Lower leg skin (tissue), 3 donors: ENCODE data around the gene NEB.

Experiments
- CTCF ChIP-seq, 3 donors: fragments of 450-650 bp; IDR thresholded peaks; one replicate each; pipeline ENCODE4 v1.5.1; 2016; ENCODE audit warnings: antibody characterized with exemption in 3 of 3, mild to moderate bottlenecking in 3 of 3, moderate library complexity in 2 of 3
- POLR2A ChIP-seq, 2 donors: fragments of 450-650 bp; IDR thresholded peaks; one replicate each; pipeline ENCODE4 v1.6.1; 2016 to 2017; ENCODE audit warnings: antibody characterized with exemption in 2 of 2, mild to moderate bottlenecking in 1 of 2, moderate library complexity in 1 of 2

DNA sequence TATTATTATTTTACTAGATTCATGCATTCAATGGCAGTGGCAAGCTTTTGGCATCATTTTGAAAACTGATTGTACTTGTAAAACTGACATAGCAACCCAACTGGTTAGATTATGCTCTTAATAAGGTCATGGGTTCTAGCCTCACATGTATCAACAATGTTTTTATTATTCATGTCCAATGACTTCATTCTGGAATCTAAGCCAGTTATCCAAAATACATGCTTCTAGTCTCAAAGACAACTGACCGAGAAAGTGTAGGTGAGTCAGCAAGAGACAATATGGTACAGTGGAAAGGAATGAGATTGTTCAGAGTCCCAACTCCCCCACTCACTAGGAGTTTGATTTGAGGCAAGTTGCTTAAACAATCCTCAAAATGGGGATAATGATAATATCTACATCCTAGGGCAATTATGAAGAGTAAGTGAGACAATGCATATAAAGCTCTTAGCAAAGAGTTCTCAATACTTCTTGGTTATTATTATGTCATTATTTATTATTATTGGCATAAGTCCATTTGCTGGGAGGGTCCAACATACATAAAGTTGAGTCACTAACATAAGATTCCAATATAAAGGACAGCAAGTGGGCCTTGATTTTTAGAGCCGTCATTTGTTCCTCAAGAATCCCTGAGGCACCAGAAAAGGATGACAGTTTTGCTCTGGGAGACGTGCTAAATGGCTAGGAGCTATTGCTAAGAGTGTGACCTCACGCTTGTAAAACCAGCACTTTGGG is 99.4 kb downstream of the NEB start:
- TF ChIP-seq CTCF (IDR thresholded peaks at IDR 0.05), result no peak
- no peak for TF ChIP-seq POLR2A (IDR thresholded peaks at IDR 0.05)
